Stomach smooth muscle (tissue), 2 donors: Measurements from ENCODE around the gene BMP10.

Source experiments
- H3K27ac ChIP-seq: one replicate; pipeline ENCODE4 v1.7.0; 2013; ENCODE audit warnings: mild to moderate bottlenecking, low read length, inconsistent platforms
- H3K27me3 ChIP-seq, 2 donors: one replicate each; pipeline ENCODE4 v1.7.0; 2013; ENCODE audit warnings: low read length in 2 of 2; ENCODE audit not compliant: insufficient read depth in 2 of 2, control insufficient read depth in 1 of 2
- H3K36me3 ChIP-seq, 2 donors: one replicate each; pipeline ENCODE4 v1.7.0; 2013; ENCODE audit warnings: low read length in 2 of 2; ENCODE audit not compliant: control insufficient read depth in 2 of 2, insufficient read depth in 2 of 2
- H3K4me1 ChIP-seq: one replicate; pipeline ENCODE4 v1.7.0; 2013; ENCODE audit warnings: low read length; ENCODE audit not compliant: control insufficient read depth, insufficient read depth
- H3K4me3 ChIP-seq, 2 donors: one replicate each; pipeline ENCODE4 v1.7.0; 2013; ENCODE audit warnings: low read length in 2 of 2
- H3K9ac ChIP-seq, 2 donors: one replicate each; pipeline ENCODE4 v1.7.0; 2013; ENCODE audit warnings: low read length in 2 of 2, mild to moderate bottlenecking in 1 of 2
- H3K9me3 ChIP-seq, 2 donors: one replicate each; pipeline ENCODE4 v1.7.0; 2013; ENCODE audit warnings: low read length in 2 of 2; ENCODE audit not compliant: control insufficient read depth in 2 of 2
- donor health status: healthy.
- donor health status: Pancreatic carcinoma.

Gene BMP10

GRCh38 chr2:68835621-68836020, 35.6 kb downstream of the BMP10 start:
- Histone ChIP-seq H3K27me3 (no peaks in the 10 kb centered on the region), H3K9me3 (no peaks in the 10 kb centered on the region), H3K27ac (no peak overlapping the region), H3K4me3 (no peak overlapping the region), H3K9ac (no peak overlapping the region), H3K4me1 (peaks cover 23% of the 10 kb centered on the region), H3K36me3 (no peaks in the 10 kb centered on the region)

DNA sequence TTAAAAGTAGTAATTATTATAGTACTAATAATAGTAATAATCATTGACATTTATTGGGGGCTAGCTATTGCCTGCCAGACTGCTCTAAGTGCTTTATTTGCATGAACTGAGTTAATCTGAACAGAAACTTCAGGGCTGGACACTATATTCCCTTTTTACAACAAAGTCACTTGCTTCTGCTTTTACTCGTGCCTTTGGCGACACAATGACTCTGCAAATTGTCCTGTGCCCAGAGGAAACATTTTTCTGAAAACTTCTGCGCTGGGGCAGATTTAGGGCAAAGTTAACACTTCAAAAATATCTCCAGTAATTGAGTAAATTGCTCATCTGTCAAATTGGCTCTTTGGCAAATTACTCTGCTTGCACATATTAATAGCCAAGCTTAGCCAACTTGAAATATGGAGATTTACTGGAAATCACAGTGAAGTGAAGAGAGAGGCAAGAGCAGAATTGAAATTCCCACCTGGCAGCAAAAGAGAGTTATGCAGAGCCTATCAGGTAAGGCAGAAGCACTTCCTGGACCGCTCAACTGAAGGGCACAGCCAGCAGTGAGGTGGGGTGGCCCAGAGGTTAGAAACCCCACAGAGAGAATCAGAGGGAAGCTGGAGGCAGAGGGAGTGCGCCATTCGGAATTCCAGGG, 36.3 kb downstream of the BMP10 start:
- Histone ChIP-seq H3K9me3 (no peaks in the 10 kb centered on the region), H3K36me3 (no peaks in the 10 kb centered on the region), H3K27ac (no peak overlapping the region), H3K4me1 (peaks cover 24% of the 10 kb centered on the region), H3K4me3 (no peak overlapping the region), H3K27me3 (no peaks in the 10 kb centered on the region), H3K9ac (no peak overlapping the region)

DNA sequence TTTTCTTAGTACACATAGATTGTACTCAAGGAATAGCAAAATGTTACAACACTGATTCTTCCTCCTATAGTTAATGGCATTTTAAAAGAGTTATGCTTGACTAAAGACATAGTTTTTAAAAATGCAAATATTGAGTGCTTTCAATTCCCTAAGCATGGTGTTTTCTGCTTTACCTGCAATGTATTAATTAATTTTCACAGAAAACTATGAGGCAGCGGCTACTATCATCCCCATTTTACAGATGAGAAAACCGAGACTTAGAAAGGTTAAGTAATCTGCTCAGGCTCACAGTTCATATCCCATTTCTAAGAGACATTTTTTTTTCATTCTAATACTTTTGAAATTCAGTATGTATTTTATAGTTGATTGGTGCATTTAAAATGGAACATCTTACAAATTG, 38.0 kb downstream of the BMP10 start:
- Histone ChIP-seq H3K9ac (peak overlapping the region in 1 of 2 donors; percentile 52), H3K27ac (peak overlapping the region; percentile 95), H3K36me3 (no peaks in the 10 kb centered on the region), H3K4me3 (no peak overlapping the region), H3K27me3 (no peaks in the 10 kb centered on the region), H3K9me3 (no peaks in the 10 kb centered on the region), H3K4me1 (peaks cover 41% of the 10 kb centered on the region)

DNA sequence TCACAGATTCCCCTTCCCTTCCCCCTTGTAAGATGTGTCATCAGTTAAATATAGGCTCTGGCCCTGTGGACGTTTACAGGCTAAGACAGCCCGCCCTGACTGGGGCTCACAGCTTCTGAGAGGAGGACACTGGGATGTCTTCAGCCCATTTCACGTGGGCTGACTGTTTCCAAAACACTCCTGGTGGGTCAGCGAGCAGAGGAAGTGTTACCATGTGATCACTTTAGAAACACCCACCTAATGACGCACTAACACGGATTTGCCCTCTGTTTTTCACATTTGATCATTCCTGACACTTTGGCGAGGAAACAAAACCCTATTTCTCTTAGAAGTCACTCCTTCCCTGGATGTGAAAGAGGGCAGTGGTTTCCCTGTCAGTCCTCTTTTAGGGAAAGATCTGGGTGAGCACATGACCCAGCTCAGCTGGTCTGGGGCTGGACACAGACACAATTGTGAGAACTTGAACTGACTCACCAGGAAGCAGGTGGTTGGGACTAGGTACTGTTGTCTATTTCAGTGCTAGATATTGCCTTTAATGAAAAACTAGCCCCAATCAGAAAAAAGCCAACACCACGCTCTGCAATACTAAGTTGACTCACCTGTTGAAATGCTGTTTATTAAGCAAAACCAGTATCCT, 38.8 kb downstream of the BMP10 start:
- H3K9ac ChIP-seq, result peak overlapping the region; percentile 47 to 52
- peaks cover 45% of the 10 kb centered on the region for H3K4me1 ChIP-seq
- H3K27ac ChIP-seq, result peak overlapping the region; percentile 95
- no peaks in the 10 kb centered on the region for H3K36me3 ChIP-seq
- H3K9me3 ChIP-seq, result no peaks in the 10 kb centered on the region
- no peaks in the 10 kb centered on the region for H3K27me3 ChIP-seq
- peak overlapping the region in 1 of 2 donors; percentile 22 for H3K4me3 ChIP-seq

DNA sequence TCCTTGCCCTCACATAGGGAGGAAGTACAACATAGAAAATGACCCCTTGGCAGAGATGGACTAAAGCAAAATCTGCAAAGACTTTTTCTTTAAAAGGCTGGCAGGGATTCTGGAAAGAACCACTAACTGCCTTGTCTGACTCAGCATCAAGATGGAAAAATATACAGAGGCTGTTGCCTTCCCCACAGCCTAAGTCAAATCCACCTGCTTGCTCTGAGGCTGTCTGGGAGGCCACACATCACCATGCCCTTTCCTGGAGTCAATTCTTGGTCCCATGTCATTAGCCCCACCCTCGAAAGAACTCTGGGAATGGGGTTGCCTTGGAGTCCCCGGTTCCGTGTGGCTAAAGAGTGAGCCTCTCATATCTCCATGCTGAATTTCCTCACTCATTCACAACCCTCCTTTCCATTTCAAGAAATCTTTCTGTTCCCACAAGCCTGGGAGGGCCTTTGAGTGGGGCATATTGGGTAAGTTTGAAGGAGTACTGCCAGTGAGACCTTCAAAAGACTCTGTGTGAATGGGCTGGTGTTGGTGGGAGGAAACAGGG, 39.4 kb downstream of the BMP10 start:
- H3K4me3 ChIP-seq, result peak overlapping the region in 1 of 2 donors; percentile 22
- no peaks in the 10 kb centered on the region for H3K36me3 ChIP-seq
- peaks cover 39% of the 10 kb centered on the region for H3K4me1 ChIP-seq
- H3K27me3 ChIP-seq, result no peaks in the 10 kb centered on the region
- peak overlapping the region; percentile 95 for H3K27ac ChIP-seq
- H3K9ac ChIP-seq, result peak overlapping the region; percentile 47 to 52
- H3K9me3 ChIP-seq, result no peaks in the 10 kb centered on the region

- no peaks in the 10 kb centered on the region for H3K27me3 ChIP-seq
- peaks cover 39% of the 10 kb centered on the region for H3K4me1 ChIP-seq
- peak overlapping the region; percentile 76 for H3K27ac ChIP-seq
- no peaks in the 10 kb centered on the region for H3K9me3 ChIP-seq
- no peak overlapping the region for H3K9ac ChIP-seq
- H3K36me3 ChIP-seq, result no peaks in the 10 kb centered on the region
- H3K4me3 ChIP-seq, result peak overlapping the region in 1 of 2 donors; percentile 62
Measured at GRCh38 chr2:68829749-68830148, 41.4 kb downstream of the BMP10 start.

DNA sequence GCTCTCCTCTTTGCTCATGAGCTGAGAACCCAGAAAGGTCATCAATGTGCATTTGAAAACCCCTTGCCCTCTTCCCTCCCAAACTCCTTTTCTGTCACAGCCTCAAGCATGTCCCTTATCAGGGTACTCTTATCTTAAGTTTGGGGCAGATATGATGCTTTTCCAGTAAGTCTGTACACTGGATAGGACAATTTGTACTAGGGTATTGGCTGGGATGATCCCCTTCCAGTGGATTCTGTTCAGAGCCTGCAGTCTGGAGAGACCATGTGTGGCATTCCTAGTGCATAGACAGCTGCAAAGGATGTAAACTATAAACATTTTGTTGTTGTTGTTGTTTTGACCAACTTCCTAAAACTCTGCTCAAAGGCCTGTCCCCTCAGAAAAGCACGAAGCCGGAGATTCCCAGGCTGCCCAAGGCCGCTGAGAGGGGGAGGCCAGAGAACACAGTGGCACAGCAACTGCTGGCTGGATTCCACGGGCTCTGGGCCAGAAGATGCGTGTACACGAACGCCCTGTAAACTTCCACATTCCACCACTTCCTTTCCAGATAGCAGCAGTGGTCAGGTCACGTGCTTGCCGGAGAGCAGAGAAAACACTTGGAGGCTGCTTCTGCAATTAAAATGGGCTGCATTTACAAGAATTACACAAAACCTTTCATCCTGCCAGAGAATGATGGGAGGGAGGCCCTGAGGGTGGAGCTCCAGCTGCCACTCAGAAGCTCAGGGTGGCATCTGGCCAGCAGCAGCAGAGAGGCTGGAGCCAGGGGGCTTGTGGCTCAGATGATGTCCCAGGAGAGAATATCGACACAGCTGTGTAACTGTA, 42.1 kb downstream of the BMP10 start:
- Histone ChIP-seq H3K9me3 (no peaks in the 10 kb centered on the region), H3K9ac (peak overlapping the region in 1 of 2 donors; percentile 42), H3K36me3 (no peaks in the 10 kb centered on the region), H3K27ac (peak overlapping the region; percentile 76), H3K4me1 (peaks cover 39% of the 10 kb centered on the region), H3K27me3 (no peaks in the 10 kb centered on the region), H3K4me3 (peak overlapping the region in 1 of 2 donors; percentile 62)

DNA sequence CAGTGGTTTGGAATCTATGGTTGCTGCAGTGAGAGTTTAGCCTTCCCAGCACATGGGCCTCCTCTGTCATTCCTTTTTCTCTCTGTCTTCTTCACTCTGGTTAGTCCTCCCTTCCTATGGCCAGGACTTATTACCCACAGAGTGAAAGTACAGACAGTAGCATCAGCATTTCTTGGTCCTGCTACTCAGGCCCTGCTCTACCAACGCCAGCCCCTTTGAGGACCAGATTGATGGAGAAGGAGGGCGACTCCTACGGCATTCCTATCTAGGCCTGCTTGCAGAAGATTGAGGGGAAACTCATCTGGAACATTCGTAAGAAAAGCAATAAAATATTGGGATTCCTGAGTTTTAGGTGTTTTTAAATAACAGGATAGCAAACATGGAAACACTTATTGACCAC, 43.5 kb downstream of the BMP10 start:
- Histone ChIP-seq H3K27ac (no peak overlapping the region), H3K9ac (no peak overlapping the region), H3K27me3 (no peaks in the 10 kb centered on the region), H3K9me3 (no peaks in the 10 kb centered on the region), H3K4me1 (peaks cover 37% of the 10 kb centered on the region), H3K36me3 (no peaks in the 10 kb centered on the region), H3K4me3 (no peak overlapping the region)

GRCh38 chr2:68825866-68826265, 45.3 kb downstream of the BMP10 start:
- Histone ChIP-seq H3K4me3 (no peak overlapping the region), H3K27me3 (no peaks in the 10 kb centered on the region), H3K9me3 (no peaks in the 10 kb centered on the region), H3K4me1 (peaks cover 22% of the 10 kb centered on the region), H3K36me3 (no peaks in the 10 kb centered on the region), H3K27ac (no peak overlapping the region), H3K9ac (no peak overlapping the region)

- H3K36me3 ChIP-seq, result no peaks in the 10 kb centered on the region
Measured at GRCh38 chr2:68824831-68825230, 46.4 kb downstream of the BMP10 start.

More at GRCh38 chr2:68824831-68825230, 46.4 kb downstream of the BMP10 start:
- Histone ChIP-seq H3K27ac (no peak overlapping the region), H3K9ac (no peak overlapping the region), H3K27me3 (no peaks in the 10 kb centered on the region), H3K4me3 (no peak overlapping the region), H3K4me1 (peaks cover 20% of the 10 kb centered on the region), H3K9me3 (no peaks in the 10 kb centered on the region)
